ENCODE results near the gene PGM5. TPM values are rescaled to one million over a fixed set of nuclear protein-coding genes. Genes with fewer than 3 reads are reported as not detected.
"Not testable (repeated sequence)": the region's sequence is repeated elsewhere in the genome, so short reads cannot be mapped to it uniquely, and the experiment has no call there.

Gene PGM5
- total RNA-seq = 100 to 1,000 TPM; 144 to 228 (median 177) TPM
- polyA plus RNA-seq = 10 to 100 TPM; 41.4 to 81.7 TPM
- long read RNA-seq, donor 1, transcript PGM5-202 (11 exons, 3,338 nt) = major isoform, 11 of 48 reads
- long read RNA-seq, donor 1, partial matches to known transcripts = 12 of 48 reads
- long read RNA-seq, donor 1, other reads (novel, unspliced or antisense) = 25 of 48 reads
- long read RNA-seq, donor 2, transcript PGM5-202 (11 exons, 3,338 nt) = major isoform, 5 of 50 reads
- long read RNA-seq, donor 2, partial matches to known transcripts = 34 of 50 reads
- long read RNA-seq, donor 2, other reads (novel, unspliced or antisense) = 11 of 50 reads
- long read RNA-seq, donor 3, transcript PGM5-202 (11 exons, 3,338 nt) = major isoform, 12 of 53 reads
- long read RNA-seq, donor 3, partial matches to known transcripts = 25 of 53 reads
- long read RNA-seq, donor 3, other reads (novel, unspliced or antisense) = 15 of 53 reads

- peak within 1 kb of the TSS; percentile 62 to 99 (median 92) for H3K27ac ChIP-seq
- not testable (repeated sequence) for H3K36me3 ChIP-seq, H3K27me3 ChIP-seq, H3K4me1 ChIP-seq, H3K9me3 ChIP-seq
- peak within 1 kb of the TSS; percentile 50 to 91 (median 75) for H3K4me3 ChIP-seq
- WGBS, 4 donors = 0 to 1% (median 0%) methylated on average over 20 to 58 of the region's 58 CpGs
- DNase-seq (peak; percentile 63 to 79 (median 73)), ATAC-seq (peak; percentile 71 to 86 (median 82))
- TF ChIP-seq CTCF (IDR thresholded peaks at IDR 0.05) (peak in 1 of 12 donors; percentile 9), POLR2A (IDR thresholded peaks at IDR 0.05) (peak in 1 of 2 donors; percentile 88)
- intact Hi-C loops (cut with DNase I) = loop anchor here in 5 of 10 donors (5.0 to 10.0 kb wide), 3 partner anchors 148 to 208 kb away; no protein-coding TSS in a partner anchor
These were observed at the start of gene PGM5 for GRCh38 chr9:68356380-68357118. PGM5 (plus strand) TSS chr9:68356611; CDS start chr9:68357128, 517 bp downstream.

GRCh38 chr9:68307127-68307526, 49.3 kb upstream of the PGM5 start:
- DNase-seq; H3K36me3 ChIP-seq; H3K9me3 ChIP-seq; H3K4me1 ChIP-seq; H3K27me3 ChIP-seq; H3K27ac ChIP-seq; intact Hi-C loops (cut with DNase I); H3K4me3 ChIP-seq: not testable (repeated sequence)
- ATAC-seq = peak; percentile 19 to 61 (median 45)
- WGBS, 4 donors = 17 to 66% (median 32%) methylated on average over 10 to 18 of the region's 35 CpGs

GRCh38 chr9:68307654-68308053, 48.8 kb upstream of the PGM5 start:
- H3K4me3 ChIP-seq; intact Hi-C loops (cut with DNase I); H3K4me1 ChIP-seq; H3K9me3 ChIP-seq; H3K27me3 ChIP-seq; DNase-seq; H3K36me3 ChIP-seq; H3K27ac ChIP-seq: not testable (repeated sequence)
- WGBS, 4 donors = 19 to 34% (median 27%) methylated on average over 15 to 20 of the region's 21 CpGs
- ATAC-seq = peak; percentile 5 to 52 (median 35)

GRCh38 chr9:68311208-68311607, 45.2 kb upstream of the PGM5 start:
- H3K27me3 ChIP-seq; H3K4me3 ChIP-seq; H3K4me1 ChIP-seq; intact Hi-C loops (cut with DNase I); H3K27ac ChIP-seq; H3K9me3 ChIP-seq; ATAC-seq; DNase-seq; H3K36me3 ChIP-seq: not testable (repeated sequence)
- WGBS, 4 donors = no CpG with 5 or more reads among the region's 5 CpGs

- 65 to 72% (median 70%) methylated on average over 9 to 10 of the region's 10 CpGs for WGBS, 4 donors
- H3K27me3 ChIP-seq; H3K4me3 ChIP-seq; DNase-seq; intact Hi-C loops (cut with DNase I); H3K4me1 ChIP-seq; H3K27ac ChIP-seq; H3K36me3 ChIP-seq; H3K9me3 ChIP-seq; ATAC-seq: not testable (repeated sequence)
These were observed 38.2 kb upstream of the PGM5 start for GRCh38 chr9:68318209-68318608.

- H3K36me3 ChIP-seq; ATAC-seq; intact Hi-C loops (cut with DNase I); H3K27ac ChIP-seq; H3K27me3 ChIP-seq; DNase-seq; H3K4me1 ChIP-seq; H3K4me3 ChIP-seq; H3K9me3 ChIP-seq: not testable (repeated sequence)
- WGBS, 4 donors = 37 to 89% (median 59%) methylated on average over 2 to 13 of the region's 24 CpGs
These were observed 32.7 kb upstream of the PGM5 start for GRCh38 chr9:68323749-68324148.

GRCh38 chr9:68324518-68324917, 31.9 kb upstream of the PGM5 start:
- DNase-seq; H3K9me3 ChIP-seq; H3K27me3 ChIP-seq; H3K4me3 ChIP-seq; H3K4me1 ChIP-seq; H3K27ac ChIP-seq; H3K36me3 ChIP-seq; intact Hi-C loops (cut with DNase I); ATAC-seq: not testable (repeated sequence)
- 7 to 20% methylated on average over 6 of the region's 20 CpGs; no CpG with 5 or more reads in 2 of the 4 donors for WGBS, 4 donors

GRCh38 chr9:68329106-68329505, 27.3 kb upstream of the PGM5 start:
- intact Hi-C loops (cut with DNase I); H3K27ac ChIP-seq; H3K9me3 ChIP-seq; H3K4me1 ChIP-seq; H3K4me3 ChIP-seq; DNase-seq; H3K36me3 ChIP-seq; H3K27me3 ChIP-seq; ATAC-seq: not testable (repeated sequence)
- 74 to 88% (median 78%) methylated on average over 2 of the region's 4 CpGs for WGBS, 4 donors

GRCh38 chr9:68330531-68331173, 25.8 kb upstream of the PGM5 start:
- DNase-seq; H3K9me3 ChIP-seq; H3K27me3 ChIP-seq; ATAC-seq; H3K27ac ChIP-seq; H3K36me3 ChIP-seq; intact Hi-C loops (cut with DNase I); H3K4me3 ChIP-seq; H3K4me1 ChIP-seq: not testable (repeated sequence)
- WGBS, 4 donors = 85 to 97% (median 93%) methylated on average over 7 to 9 of the region's 11 CpGs
